HG03521 (cell line): ENCODE data around the gene PGGHG.

Experiments used
- ATAC-seq: cut with Tn5 transposase; IDR thresholded peaks from one replicate; pipeline ENCODE4 v1.9.1; 2021; ENCODE audit warnings: mild to moderate bottlenecking, moderate library complexity; ENCODE audit not compliant: unreplicated experiment

The PGGHG gene

DNA sequence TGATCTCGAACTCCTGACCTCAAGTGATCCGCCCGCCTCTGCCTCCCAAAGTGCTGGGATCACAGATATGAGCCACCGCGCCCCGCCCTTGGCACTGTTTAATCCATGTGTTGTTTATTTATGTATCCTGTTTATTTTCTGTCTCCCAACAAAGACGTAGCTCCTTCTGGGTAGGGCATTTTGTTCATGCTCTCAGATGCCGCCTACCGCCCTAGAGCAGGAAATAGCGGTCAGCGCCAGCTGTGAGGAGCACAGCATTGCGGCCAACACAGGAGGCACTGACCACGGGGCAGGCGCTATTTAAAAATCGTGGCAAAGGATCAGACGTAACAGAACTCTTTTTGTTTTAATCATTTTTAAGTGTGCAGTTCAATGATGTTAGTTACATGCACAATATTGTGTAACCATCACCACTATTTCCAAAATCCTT is 20.2 kb upstream of the PGGHG start:
- peak; percentile 52 for ATAC-seq

DNA sequence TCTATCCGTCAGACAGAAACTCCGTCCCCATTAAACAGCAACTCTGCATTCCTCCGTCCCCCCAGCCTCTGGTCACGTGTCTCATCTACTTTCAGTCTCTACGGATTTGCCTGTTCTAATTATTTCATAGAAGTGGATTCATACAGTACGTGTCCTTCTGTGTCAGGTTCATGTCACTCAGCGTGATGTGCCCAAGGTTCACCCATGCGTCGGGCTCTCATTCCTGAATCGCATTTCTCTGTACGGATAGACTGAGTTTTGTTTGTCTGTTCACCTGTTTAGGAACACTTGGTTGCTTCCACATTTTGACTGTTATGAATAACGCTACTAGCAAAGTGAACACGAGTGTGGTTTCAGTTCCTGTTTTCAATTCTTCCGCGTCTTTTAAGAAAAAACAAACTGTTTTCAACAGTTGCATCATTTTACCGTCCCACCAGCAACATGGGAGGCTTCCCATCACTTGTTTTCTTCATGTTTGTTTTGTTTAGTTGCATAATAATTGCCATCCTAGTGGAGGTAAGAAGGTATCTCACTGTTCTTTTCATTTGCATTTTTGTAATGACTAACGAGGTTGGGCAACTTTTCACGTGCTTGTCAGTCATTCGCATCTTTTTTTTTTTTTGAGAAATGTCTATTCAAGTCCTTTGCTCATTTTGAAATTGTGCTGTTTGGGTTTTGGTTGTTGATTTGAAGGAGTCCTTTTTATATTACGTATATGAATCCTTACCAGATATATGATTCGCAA is 19.6 kb upstream of the PGGHG start:
- peak; percentile 61 for ATAC-seq

DNA sequence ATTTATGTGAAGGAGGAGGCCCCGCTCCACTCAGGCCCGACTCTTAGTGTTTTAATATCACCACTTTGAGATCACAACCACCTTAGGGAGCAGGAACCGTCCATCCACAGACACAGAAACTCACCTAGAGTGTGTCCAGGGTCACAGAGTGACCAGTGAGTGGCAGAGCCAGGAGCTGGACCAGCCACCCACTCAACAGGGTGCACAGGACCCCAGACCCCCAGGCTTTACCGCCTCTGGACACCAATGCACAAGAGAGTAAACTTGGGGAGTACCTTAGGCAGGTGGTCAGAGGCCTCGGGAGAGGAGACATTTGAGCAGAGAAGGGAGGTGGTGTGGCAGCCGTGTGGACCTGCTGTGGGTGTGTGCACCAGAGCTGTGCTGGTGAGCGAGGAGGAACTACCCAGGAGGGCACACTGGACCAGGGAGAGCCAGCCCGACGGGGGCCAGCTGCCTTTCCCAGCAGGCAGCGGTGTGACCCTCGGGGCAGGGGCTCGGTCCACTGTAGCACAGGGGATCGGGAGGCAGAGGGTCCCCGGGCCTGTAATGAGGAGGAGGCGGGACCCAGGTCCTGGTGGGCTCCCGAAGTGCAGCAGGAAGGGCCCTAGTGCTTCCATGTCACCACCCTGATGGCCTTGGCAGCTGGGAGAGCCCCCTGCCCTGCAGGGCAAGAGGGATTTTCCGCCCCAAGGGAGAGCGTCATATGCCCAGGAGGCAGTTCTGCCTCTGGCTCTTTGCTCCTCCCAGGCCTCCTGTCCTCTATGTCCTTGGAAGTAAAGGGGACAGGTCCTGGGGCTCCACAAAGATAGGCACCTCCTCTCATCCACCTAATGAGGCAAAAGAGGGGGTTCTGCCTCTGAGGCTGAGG is 18.2 kb upstream of the PGGHG start:
- ATAC-seq, result no peak

DNA sequence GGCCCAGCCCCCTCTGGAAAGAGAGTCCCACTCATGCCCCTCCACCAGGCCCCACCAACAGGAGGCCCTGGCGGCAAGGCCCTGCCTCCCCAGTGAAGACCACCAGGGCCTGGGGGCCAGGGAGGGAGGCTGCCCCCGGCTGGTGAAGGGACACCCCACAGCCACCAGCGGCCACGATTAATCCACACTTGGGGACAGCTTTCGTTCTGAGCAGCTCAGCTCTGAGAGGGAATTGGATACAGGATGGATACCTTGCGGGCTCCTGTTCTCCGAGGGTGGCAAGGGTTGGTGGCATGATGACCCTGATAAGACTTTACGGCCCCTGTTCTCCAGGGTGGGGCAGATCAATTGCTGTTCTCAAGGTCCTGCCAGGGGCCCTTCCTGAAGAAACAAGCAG is 17.6 kb upstream of the PGGHG start:
- no peak for ATAC-seq

DNA sequence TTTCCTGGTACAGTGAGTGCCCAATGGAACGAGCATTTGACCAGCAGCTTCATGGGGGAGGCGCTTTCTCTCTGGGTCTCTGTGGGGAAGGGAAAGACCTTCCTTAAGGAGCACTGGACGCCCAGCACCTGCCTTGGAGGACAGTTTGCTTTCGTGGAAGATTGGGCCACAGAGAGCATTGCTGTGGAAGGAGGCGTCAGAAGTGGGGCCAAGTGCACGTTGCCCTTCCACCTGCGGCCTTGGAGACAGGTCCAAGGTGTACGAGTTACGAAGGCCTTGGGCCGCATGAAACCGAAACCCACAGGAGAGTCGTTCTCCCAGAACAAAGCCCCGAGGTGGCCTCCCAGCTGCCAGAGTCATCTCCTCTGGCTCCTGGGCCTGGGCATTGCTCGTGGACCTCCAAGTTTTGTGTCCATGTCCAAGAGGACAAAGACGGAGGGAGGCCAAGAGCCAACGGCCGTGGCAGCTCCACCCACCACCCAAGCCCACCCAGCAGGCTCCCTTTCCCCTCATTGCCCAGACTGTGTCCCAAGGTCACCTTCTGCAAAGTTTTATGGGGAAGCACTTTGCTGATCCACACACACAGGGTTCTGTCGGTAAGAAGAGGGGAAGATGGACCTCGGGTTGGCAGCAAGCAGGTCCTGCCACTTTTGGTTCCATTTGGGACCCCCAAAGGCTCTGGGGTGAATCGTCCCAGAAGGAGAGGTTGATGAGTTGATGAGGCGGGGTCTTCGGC is 16.6 kb upstream of the PGGHG start:
- ATAC-seq, result no peak

DNA sequence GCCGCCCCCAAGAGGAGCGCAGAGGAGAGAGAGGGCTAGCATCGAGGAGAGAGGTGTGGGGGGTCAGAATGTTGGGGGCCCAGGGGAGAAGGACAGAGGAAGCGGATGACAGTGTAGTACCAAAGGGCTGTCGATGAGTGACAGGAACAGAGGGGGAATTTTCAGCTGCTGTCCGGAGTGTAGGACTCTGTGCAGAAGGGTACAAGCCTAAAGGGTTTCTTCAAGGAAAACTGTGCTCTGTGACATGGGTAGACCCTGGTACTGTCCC is 16.1 kb upstream of the PGGHG start:
- no peak for ATAC-seq

DNA sequence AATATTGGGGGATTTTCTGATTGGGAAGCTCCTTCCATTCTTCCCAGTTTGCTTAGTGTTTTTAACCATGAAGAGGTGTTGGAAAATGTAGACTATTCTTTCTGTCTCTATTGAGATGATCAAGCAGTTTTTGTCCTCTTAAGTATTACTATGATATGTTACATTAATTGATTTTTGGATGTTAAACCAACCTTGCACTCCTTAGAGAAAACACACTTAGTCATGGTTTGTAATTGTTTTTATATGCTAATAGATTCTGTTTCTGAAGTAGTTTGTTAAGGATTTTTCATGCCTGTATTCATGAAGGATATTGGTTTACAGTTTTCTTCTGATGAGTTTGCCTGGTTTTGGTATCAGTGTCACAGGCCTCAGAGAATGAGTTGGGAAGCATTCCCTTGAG is 12.7 kb upstream of the PGGHG start:
- ATAC-seq, result no peak

DNA sequence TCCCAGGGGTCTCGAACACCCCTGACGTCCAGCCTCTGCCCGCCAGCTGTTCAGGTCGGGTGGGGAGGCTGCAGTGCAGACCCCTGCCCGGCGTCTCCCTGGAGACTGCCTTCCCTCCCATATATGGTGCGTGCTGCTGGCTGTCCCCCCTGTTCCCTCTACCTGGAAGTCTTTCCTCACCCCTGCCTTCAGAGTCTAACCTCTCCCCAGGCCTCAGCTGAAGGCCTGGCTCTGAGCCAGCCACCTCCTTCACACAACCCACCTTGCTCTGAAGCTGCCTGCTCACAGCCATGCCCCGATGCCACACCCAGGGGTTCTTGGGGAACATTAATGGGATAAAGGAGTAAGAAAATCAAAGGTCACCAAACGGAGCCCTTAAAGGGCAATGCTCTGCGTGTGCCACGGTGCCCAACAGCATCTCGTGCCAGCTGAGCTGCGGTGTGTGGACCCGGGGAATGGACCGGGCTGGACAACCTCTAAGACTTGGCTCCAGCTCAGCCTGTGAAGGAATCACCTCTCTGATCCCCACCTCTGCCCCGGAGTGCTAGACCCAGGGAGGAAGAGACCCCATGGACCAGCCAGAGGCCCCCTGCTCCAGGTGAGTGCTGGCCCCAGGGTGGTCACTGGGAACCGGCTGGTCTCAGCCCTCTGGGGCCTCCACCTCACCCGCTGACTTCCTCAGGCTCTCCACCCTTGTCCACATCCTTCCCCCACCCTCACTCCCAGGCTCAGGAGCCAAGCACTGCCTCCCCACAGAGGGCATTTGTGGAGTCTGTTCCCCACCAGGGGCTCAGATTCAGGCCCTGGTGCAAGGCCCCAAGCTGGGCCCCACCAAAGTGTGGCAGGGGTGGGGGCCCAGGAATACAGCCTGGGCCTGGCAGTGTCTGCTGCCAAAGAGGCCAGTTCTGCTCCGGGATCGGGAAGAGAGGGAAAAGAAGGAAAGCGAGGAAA is 10.7 kb upstream of the PGGHG start, which contains the start of gene NLRP6:
NLRP6 (plus strand) TSS at position 407 of the 951 bp plus-strand sequence; CDS start at position 570, 163 bp downstream.
- ATAC-seq, result no peak

DNA sequence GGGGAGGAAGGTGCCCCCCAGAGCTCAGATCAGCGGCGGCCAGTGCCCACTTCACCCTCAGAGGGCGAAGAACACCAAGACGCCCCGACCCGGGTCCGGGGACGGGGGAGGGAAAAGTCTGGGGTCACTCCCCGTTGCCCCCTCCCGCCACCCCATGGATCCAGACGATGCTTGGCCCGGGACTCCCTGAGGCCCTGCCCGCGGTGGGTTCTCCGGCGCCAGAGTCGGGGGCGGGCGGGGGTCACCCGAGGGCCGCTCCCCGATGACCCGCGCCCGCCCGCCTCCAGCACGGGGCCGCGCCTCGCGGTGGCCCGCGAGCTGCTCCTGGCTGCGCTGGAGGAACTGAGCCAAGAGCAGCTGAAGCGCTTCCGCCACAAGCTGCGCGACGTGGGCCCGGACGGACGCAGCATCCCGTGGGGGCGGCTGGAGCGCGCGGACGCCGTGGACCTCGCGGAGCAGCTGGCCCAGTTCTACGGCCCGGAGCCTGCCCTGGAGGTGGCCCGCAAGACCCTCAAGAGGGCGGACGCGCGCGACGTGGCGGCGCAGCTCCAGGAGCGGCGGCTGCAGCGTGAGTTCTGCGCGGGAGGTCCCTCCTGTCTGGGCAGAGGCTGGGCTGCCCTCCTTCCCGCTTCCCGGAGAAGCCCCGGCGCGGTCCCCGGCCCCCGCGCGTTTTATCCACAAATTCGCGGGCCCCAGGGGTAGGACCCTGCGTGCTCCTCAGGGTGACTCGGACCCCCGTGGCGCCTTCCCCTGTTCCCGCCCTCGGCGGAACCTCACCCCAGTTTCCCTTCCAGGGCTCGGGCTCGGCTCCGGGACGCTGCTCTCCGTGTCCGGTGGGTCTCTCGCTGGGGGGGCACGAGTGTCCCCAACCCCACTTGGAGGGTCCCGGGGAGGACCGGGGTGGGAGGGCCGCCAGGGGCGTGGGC is 9.6 kb upstream of the PGGHG start:
- ATAC-seq, result no peak

DNA sequence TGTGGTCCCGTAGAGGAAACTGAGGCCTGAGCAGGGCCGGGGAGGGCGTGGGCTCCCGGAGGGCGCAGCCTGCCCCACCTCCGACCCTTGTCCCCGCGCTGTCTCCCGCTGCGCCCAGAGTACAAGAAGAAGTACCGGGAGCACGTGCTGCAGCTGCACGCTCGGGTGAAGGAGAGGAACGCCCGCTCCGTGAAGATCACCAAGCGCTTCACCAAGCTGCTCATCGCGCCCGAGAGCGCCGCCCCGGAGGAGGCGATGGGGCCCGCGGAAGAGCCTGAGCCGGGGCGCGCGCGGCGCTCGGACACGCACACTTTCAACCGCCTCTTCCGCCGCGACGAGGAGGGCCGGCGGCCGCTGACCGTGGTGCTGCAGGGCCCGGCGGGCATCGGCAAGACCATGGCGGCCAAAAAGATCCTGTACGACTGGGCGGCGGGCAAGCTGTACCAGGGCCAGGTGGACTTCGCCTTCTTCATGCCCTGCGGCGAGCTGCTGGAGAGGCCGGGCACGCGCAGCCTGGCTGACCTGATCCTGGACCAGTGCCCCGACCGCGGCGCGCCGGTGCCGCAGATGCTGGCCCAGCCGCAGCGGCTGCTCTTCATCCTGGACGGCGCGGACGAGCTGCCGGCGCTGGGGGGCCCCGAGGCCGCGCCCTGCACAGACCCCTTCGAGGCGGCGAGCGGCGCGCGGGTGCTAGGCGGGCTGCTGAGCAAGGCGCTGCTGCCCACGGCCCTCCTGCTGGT is 8.8 kb upstream of the PGGHG start:
- no peak for ATAC-seq

DNA sequence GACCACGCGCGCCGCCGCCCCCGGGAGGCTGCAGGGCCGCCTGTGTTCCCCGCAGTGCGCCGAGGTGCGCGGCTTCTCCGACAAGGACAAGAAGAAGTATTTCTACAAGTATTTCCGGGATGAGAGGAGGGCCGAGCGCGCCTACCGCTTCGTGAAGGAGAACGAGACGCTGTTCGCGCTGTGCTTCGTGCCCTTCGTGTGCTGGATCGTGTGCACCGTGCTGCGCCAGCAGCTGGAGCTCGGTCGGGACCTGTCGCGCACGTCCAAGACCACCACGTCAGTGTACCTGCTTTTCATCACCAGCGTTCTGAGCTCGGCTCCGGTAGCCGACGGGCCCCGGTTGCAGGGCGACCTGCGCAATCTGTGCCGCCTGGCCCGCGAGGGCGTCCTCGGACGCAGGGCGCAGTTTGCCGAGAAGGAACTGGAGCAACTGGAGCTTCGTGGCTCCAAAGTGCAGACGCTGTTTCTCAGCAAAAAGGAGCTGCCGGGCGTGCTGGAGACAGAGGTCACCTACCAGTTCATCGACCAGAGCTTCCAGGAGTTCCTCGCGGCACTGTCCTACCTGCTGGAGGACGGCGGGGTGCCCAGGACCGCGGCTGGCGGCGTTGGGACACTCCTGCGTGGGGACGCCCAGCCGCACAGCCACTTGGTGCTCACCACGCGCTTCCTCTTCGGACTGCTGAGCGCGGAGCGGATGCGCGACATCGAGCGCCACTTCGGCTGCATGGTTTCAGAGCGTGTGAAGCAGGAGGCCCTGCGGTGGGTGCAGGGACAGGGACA is 8.0 kb upstream of the PGGHG start:
- ATAC-seq, result no peak

DNA sequence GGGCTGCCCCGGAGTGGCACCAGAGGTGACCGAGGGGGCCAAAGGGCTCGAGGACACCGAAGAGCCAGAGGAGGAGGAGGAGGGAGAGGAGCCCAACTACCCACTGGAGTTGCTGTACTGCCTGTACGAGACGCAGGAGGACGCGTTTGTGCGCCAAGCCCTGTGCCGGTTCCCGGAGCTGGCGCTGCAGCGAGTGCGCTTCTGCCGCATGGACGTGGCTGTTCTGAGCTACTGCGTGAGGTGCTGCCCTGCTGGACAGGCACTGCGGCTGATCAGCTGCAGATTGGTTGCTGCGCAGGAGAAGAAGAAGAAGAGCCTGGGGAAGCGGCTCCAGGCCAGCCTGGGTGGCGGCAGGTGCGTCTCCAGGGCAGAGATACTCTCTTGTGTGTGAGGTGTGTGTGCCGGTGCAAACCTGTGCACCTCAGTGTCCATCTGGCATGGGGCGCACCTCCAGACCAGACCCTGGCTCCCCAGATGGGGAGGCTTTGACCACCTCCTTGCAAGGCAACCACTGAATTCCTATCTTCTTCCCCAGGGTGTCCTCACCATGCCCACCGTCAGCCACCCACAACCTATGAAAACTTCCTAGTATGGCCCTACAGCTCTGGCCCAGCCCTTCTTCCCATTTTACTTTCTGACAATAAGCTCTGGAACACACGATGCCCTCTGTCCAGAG is 7.3 kb upstream of the PGGHG start:
- no peak for ATAC-seq

DNA sequence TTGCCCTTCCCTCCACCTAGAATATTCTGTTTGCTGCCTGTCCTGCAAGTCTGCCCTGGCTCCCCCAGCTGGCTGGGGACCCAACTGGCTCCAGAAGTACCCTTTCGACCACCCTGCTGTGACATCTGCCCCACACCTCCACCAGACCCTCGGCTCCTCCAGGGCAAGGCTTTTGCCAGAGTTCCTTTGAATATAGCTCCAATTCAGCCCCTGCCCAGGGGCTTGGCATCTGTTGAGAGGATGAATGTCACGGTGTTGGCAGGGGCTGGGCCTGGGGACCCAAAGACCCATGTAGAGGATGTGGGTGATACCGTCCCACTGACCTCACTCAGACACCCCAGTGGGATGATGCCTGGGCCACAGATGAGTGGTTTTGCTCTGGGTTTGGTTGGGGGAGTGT is 6.8 kb upstream of the PGGHG start:
- ATAC-seq, result no peak

DNA sequence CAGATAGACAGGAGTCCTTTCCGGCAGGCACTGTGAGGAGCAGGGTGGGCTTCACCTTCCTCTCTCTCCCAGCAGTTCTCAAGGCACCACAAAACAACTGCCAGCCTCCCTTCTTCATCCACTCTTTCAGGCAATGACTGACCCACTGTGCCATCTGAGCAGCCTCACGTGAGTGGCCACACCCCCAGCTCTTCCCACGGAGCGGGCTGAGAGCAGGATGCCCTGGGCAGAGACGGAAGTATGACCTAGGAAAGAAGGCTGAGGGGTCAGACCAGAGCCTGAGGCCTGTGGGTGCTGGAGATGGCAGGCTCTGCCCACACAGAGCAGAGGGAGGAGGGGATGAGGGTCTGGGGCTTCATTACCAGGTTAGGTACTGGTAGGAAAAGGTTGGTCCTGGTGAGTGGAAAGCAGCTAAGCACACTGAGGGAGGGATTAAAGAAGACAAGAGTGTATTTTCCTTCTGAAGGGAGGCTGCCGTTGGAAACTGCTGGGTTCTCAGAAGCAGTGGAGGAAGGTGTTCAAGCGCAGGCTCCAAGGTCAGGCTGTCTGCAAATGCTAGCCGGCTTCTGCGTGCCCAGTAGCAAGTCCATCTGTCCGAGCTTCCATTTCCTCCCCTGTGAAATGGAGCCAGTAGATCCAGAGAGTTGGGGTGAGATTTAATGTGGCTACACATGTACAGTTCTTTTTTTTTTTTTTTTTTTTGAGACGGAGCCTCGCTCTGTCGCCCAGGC is 6.1 kb upstream of the PGGHG start:
- ATAC-seq, result no peak

DNA sequence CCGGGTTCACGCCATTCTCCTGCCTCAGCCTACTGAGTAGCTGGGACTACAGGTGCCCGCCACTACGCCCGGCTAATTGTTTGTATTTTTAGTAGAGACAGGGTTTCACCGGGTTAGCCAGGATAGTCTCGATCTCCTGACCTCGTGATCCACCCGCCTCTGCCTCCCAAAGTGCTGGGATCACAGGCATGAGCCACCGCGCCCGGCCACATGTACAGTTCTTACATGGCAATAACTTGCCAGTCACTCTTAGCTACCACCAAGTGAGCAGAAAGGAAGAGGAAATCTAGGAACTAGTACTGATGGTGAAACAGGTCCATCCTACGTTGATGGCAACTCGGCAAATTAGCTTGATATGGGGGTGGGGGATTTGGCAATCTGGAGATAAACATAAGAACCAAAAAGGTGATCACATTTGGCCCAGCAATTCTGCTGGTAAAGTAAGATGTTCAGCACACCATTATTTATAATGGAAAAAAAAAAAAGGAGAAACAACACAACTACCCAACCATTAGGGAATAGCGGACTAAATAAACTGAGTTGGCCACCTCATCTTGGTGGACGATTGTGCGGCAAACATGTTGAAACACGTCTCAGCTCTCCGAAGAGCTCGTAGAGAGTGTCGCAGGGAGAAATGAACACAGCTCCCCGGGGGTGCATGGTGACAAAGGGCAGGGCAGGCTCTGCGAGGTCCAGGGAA is 5.4 kb upstream of the PGGHG start:
- no peak for ATAC-seq
